GM12892 (cell line): Measurements from ENCODE around the gene PDE6B.

Experiments used
- POLR2A ChIP-seq: IDR thresholded peaks from 2 replicates; pipeline ENCODE4 v1.6.1; 2011; ENCODE audit warnings: low read depth, low read length, control low read depth
- POLR2AphosphoS5 ChIP-seq: IDR thresholded peaks from 2 replicates; pipeline ENCODE4 v1.6.1; 2011; ENCODE audit warnings: low read depth, low read length, control low read depth
- TAF1 ChIP-seq: IDR thresholded peaks from 2 replicates; pipeline ENCODE4 v1.6.1; 2011; ENCODE audit warnings: low read depth, mild to moderate bottlenecking, control low read depth, low read length, borderline replicate concordance

DNA sequence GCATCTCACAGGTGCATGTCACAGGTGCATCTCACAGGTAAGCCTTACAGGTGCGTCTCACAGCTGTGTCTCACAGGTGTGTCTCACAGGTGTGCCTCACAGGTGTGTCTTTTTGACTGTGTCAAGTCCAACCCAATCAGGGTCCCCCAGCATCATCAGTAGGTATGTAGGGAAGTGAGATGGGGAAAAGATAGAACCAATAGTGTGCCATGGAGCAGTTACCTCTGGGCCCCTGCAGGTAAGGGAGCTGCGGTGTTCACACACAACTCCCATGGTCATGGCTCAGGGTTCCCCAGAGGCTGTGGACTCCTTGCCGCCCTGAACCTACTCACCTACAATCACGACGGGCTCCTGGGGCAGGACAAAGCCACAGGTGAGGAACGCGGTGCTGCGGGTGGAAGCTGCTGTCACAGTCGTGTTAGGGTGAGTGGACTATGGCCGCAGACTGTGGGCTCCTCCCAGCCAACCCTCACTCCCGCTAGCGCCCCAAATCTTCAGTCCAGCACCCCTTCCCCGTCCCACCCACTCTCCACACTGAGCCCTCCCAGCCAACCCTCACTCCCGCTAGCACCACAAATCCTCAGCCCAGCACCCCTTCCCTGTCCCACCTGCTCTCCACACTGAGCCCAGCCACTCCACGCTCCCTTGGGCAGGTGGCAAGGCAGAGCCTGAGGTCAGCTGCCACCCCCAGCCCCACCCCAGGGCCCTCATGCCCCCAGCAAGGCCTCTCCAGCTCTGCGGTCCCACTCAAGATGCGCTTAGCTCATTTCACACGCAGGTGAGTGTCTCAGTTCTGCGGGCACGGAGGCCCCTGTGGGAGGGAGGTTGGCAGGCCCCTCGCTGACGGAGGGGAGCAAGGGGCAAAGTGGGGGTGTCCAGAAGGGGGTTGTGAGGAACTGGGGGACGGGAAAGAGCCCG is 2.1 kb upstream of the PDE6B start:
- TF ChIP-seq POLR2A (no peak), POLR2AphosphoS5 (no peak), TAF1 (no peak)
